ENCODE data around the gene SETD3. TPM values are rescaled to one million over a fixed set of nuclear protein-coding genes. Genes with fewer than 3 reads are reported as not detected.

The SETD3 gene
- total RNA-seq = 100 to 1,000 TPM in 1 of 3 donors, 10 to 100 TPM in 2; 61.6 to 119 (median 61.6) TPM
- long read RNA-seq, donor 1, transcript SETD3-202 (13 exons, 2,878 nt) = major isoform, 102 of 139 reads
- long read RNA-seq, donor 1, partial matches to known transcripts = 21 of 139 reads
- long read RNA-seq, donor 1, other reads (novel, unspliced or antisense) = 14 of 139 reads
- long read RNA-seq, donor 2, transcript SETD3-202 (13 exons, 2,878 nt) = major isoform, 28 of 38 reads
- long read RNA-seq, donor 2, partial matches to known transcripts = 1 of 38 reads
- long read RNA-seq, donor 2, other reads (novel, unspliced or antisense) = 6 of 38 reads

DNA sequence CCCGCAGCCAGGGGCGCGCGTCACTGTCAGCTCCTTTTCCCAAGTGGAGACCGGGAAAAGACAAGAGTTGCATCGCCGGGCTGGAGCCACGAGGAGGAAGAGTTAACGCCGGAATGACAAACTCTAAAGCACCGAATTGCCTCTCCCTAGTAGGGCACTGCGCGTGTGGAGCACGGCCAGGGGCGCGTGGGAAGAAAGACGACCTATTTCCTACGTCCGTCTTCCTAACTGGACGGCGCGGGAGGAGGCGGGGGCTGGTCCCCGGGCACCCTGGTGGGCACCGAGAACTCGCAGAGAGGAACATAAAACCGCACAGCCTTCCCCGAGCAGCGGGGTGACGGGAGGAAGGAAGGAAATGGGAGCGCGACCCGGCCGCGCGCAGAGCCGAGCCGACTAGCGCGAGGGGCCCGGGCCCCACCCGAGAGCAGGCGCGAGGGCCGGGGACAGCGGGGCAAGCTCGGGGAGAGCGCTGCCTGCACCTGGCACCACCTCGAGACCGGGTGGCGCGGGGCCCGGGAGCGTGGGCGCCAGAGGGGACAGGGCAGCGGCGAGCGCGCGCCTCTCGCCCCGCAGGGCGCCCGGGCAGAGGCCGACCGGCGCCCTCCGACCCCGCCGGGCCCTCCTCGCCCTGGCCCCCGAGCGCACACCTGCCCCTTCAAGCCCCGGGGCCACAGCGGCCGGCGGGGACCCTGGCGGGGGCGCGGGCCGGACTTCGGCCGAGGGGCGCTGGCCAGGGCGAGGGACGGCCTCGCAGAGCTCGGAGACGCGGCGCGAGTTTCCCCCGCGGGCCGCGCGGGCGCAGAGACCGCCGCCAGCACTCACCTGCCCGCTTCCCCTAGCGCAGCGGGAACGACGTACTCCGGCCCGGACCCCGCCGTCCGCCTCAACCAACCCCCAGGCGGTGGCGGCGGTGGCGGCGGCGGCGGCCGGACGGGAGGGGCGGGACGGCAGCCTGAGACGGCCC is at the start of gene SETD3:
Gene SETD3, minus strand, starts transcription at position 954 of the 964 bp plus-strand sequence. CDS start 15,054 bp downstream, outside the sequence.
- TF ChIP-seq, protein P1, sequence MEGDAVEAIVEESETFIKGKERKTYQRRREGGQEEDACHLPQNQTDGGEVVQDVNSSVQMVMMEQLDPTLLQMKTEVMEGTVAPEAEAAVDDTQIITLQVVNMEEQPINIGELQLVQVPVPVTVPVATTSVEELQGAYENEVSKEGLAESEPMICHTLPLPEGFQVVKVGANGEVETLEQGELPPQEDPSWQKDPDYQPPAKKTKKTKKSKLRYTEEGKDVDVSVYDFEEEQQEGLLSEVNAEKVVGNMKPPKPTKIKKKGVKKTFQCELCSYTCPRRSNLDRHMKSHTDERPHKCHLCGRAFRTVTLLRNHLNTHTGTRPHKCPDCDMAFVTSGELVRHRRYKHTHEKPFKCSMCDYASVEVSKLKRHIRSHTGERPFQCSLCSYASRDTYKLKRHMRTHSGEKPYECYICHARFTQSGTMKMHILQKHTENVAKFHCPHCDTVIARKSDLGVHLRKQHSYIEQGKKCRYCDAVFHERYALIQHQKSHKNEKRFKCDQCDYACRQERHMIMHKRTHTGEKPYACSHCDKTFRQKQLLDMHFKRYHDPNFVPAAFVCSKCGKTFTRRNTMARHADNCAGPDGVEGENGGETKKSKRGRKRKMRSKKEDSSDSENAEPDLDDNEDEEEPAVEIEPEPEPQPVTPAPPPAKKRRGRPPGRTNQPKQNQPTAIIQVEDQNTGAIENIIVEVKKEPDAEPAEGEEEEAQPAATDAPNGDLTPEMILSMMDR (IDR thresholded peaks at IDR 0.05) = no peak
- Histone ChIP-seq H3K36me3 (ENCODE audit: low read depth) (no peaks in the 10 kb centered on the region), H3K4me1 (ENCODE audit: low read depth) (peaks cover 22% of the 10 kb centered on the region), H3K9me3 (no peaks in the 10 kb centered on the region), H3K4me3 (peak within 1 kb of the TSS; percentile 91)
- peak; percentile 54 to 81 (median 72) for DNase-seq
- intact Hi-C loops (cut with DNase I, micrococcal nuclease) = no loop called here
- ATAC-seq = peak; percentile 0

DNA sequence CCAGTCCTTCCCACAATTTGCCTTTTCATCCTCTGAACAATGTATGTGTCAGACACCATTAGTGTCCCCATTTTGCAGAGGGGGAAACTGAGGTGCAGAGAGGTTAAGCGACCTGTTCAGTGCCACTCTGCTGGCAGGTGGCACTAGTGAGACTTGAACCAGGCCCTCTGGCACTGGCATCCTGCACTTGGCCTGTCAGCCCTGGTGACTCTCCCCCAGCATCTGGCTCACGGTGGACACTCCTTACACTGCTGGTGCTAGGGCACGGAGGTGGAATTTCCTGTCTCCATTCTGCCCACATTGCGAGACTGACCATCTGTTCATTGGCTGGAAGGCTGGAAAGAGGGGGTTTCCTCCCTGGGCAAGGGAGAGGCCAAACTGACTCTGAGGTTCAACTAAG is 49.2 kb upstream of the SETD3 start:
- Histone ChIP-seq H3K36me3 (ENCODE audit: low read depth) (no peaks in the 10 kb centered on the region), H3K4me1 (ENCODE audit: low read depth) (peaks cover 9% of the 10 kb centered on the region), H3K4me3 (no peak overlapping the region), H3K9me3 (no peaks in the 10 kb centered on the region)
- TF ChIP-seq, protein P1 (IDR thresholded peaks at IDR 0.05) = no peak
- ATAC-seq (no peak), DNase-seq (no peak)
- intact Hi-C loops (cut with DNase I, micrococcal nuclease) = no loop called here

DNA sequence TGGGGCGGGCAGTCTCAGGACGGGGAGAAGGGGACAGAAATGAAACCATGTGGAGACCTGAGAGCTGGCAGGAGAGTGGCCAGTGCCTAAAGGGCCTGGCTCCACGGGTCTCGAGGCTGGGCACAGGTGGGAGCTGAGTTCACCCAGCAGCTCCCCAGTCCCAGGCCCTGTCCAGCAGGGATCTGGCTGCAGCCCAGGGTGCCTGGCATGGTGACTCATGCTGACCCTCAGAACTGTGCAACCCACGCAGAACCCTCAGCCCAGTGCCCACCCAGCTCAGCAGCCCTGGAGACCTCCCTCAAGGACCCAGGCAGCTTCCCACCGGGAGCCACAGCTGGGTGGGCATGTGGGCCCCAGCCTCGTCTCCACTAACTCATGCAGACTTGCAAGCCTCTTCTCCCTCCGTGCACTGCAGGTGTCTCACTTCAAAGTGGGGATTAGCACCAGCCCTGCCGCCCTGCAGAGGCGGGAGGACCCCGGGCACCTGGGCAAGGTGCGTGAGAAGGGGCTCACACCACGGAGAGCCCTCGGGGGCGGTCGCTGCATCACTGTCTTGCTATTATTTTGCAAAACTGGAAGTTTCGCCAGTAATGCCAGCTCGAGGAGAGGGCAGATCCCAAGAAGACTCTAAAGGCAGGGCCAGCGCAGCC is 46.9 kb upstream of the SETD3 start:
- TF ChIP-seq, protein P1 (IDR thresholded peaks at IDR 0.05) = no peak
- Histone ChIP-seq H3K4me1 (ENCODE audit: low read depth) (peaks cover 28% of the 10 kb centered on the region), H3K9me3 (no peaks in the 10 kb centered on the region), H3K4me3 (no peak overlapping the region), H3K36me3 (ENCODE audit: low read depth) (no peaks in the 10 kb centered on the region)
- DNase-seq (no peak), ATAC-seq (no peak)
- intact Hi-C loops (cut with DNase I, micrococcal nuclease) = no loop called here

DNA sequence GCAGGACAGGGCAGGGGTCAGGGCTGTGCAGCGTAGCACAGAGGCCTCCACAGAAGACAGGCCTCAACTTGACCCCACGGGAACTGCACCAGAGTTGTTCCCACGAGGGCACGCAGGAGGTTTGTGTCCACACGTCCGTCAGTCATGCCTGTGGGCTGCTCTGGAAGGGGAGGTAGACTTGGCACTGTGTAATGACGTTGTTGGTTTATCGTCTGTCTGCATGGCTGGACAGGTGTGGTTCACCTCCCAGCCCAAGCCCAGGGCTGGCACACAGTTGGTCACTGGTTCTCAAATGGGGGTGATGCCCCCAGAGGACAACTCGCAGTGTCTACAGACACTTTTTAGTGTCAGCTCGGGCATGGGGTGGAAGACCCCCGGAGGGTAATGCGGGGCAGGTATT is 46.4 kb upstream of the SETD3 start:
- H3K36me3 ChIP-seq (ENCODE audit: low read depth) = no peaks in the 10 kb centered on the region
- no peaks in the 10 kb centered on the region for H3K9me3 ChIP-seq
- no peak overlapping the region for H3K4me3 ChIP-seq
- DNase-seq (no peak), ATAC-seq (no peak)
- peaks cover 28% of the 10 kb centered on the region for H3K4me1 ChIP-seq (ENCODE audit: low read depth)
- intact Hi-C loops (cut with DNase I, micrococcal nuclease) = no loop called here
- TF ChIP-seq, protein P1 (IDR thresholded peaks at IDR 0.05) = no peak

DNA sequence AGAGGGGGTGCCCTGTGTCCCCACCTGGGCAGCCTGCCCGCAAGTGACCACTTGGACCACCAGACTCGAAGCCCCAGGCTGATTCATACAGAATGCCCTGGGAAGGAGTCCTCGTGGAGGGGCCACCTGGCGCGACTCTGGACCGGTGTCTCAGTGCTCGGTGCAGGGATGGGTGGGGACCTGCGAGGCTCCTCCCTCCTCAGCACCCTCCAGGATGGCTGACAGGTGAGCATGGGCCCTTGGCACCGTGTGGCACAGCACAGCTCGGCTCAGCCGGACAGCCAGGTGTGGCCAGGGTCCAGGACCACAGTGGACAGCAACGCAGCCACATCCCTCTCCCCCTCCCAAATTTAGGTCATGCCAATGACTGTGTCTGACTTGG is 45.0 kb upstream of the SETD3 start:
- DNase-seq = peak in 1 of 3 donors; percentile 27
- TF ChIP-seq, protein P1 (IDR thresholded peaks at IDR 0.05) = no peak
- no peak for ATAC-seq
- intact Hi-C loops (cut with DNase I, micrococcal nuclease) = no loop called here
- H3K4me3 ChIP-seq = no peak overlapping the region
- no peaks in the 10 kb centered on the region for H3K36me3 ChIP-seq (ENCODE audit: low read depth)
- H3K9me3 ChIP-seq = no peaks in the 10 kb centered on the region
- peaks cover 28% of the 10 kb centered on the region for H3K4me1 ChIP-seq (ENCODE audit: low read depth)
